ENCODE results near the gene MAMLD1. TPM values are rescaled to one million over a fixed set of nuclear protein-coding genes. Genes with fewer than 3 reads are reported as not detected.

MAMLD1 gene
- total and polyA plus RNA-seq, 9 of the 15 experiments (the other 6 are each of a cell fraction or from before 2014, with no cell fraction given) = 0.12 to 0.18 TPM; not detected in 7

GRCh38 chrX:150533863-150534262 is 170.7 kb downstream of the MAMLD1 start:
- ChIA-PET CTCF (ENCODE audit: low intra/inter-chr PET ratio) (no interaction called here), POLR2A (no interaction called here)
- H3K4me3 ChIP-seq = no peak overlapping the region
- DNase-seq (ENCODE audit: extremely low read depth in 1 of 4, low spot score in 3 of 4) = peak; percentile 22 to 49 (median 30)
- no peaks in the 10 kb centered on the region; a peak in 2 of 5 replicates for H3K4me1 ChIP-seq (replicated peaks in 1 of 2; ENCODE audit: control insufficient read depth in 2 of 2, insufficient read depth in 2 of 2, low read length in 2 of 2)
- no peak overlapping the region for H3K27ac ChIP-seq (ENCODE audit: extremely low read depth, low read depth, low read length)
- H3K9ac ChIP-seq (ENCODE audit: insufficient read depth in 1 of 2, low read depth in 2 of 2, low read length in 2 of 2) = no peak overlapping the region
- no peaks in the 10 kb centered on the region for H4K20me1 ChIP-seq (replicated peaks; ENCODE audit: control insufficient read depth, insufficient read depth, low read length)
- H3K9me1 ChIP-seq (ENCODE audit: control insufficient read depth, insufficient read depth, low read length) = no peaks in the 10 kb centered on the region
- no peak overlapping the region for H2AFZ ChIP-seq (ENCODE audit: low read depth, low read length)
- no peaks in the 10 kb centered on the region for H3K79me2 ChIP-seq (ENCODE audit: control insufficient read depth, insufficient read depth, low read length)
- H3K27me3 ChIP-seq (ENCODE audit: control insufficient read depth in 2 of 2, insufficient read depth in 2 of 2, low read length in 2 of 2) = no peaks in the 10 kb centered on the region; a peak in 1 of 5 replicates
- no peak for FAIRE-seq
- H3K36me3 ChIP-seq (ENCODE audit: control insufficient read depth, insufficient read depth, low read length) = no peaks in the 10 kb centered on the region
- ATAC-seq = peak; percentile 78
- no peak overlapping the region for H3K4me2 ChIP-seq (ENCODE audit: insufficient read depth, low read length)
- intact Hi-C loops (cut with micrococcal nuclease) (no loop called here), in situ Hi-C loops (cut with MboI) (no loop called here)
- BruUV-seq (replicated peaks) = no TSS peak
- 3% methylated on average over 3 of the region's 3 CpGs for WGBS (ENCODE audit: insufficient coverage, low coverage, missing lambda C conversion rate)
- no peaks in the 10 kb centered on the region for H3K9me3 ChIP-seq (replicated peaks; ENCODE audit: control insufficient read depth, insufficient read depth, low read depth, low read length)
- TF ChIP-seq ATF7 (IDR thresholded peaks at IDR 0.05) (peak; percentile 22; the same call in 1 of the 2 replicates), SPI1 (IDR thresholded peaks at IDR 0.05; ENCODE audit: borderline replicate concordance, low read depth, low read length) (peak; percentile 91), CBFA2T2 (conservative IDR thresholded peaks at IDR 0.05) (peak; percentile 51), JUN (IDR thresholded peaks at IDR 0.05; ENCODE audit: borderline replicate concordance, low read depth, low read length) (peak; percentile 64; the same call in 1 of the 2 replicates), JUN (CRISPR knock-in tag; IDR thresholded peaks at IDR 0.05; ENCODE audit: borderline replicate concordance) (no peak), HDAC2 (IDR thresholded peaks at IDR 0.05) (peak; percentile 53; the same call in 1 of the 2 replicates), SMARCA4 (IDR thresholded peaks at IDR 0.05) (peak; percentile 68), ZNF655 (CRISPR knock-in tag; IDR thresholded peaks at IDR 0.05) (no peak), ZNF217 (CRISPR knock-in tag; IDR thresholded peaks at IDR 0.05) (no peak), TAL1 (IDR thresholded peaks at IDR 0.05) (peak; percentile 46; the same call in 1 of the 2 replicates), TRIM24 (IDR thresholded peaks at IDR 0.05) (peak; percentile 81 to 86), ZBED1 (IDR thresholded peaks at IDR 0.05) (no peak), BCOR (IDR thresholded peaks at IDR 0.05) (peak; percentile 87), CBFA2T3 (IDR thresholded peaks at IDR 0.05) (peak; percentile 81), JUND (IDR thresholded peaks at IDR 0.05; ENCODE audit: borderline replicate concordance, low read depth, low read length) (peak; percentile 74), JUND (tag; IDR thresholded peaks at IDR 0.05; ENCODE audit: borderline replicate concordance, low read depth, low read length) (peak; percentile 68; the same call in 1 of the 3 replicates), ZNF316 (IDR thresholded peaks at IDR 0.05) (peak; percentile 76), SMARCE1 (IDR thresholded peaks at IDR 0.05) (peak; percentile 72), RBM25 (IDR thresholded peaks at IDR 0.05; ENCODE audit: low read depth, low read length, severe bottlenecking) (peak; percentile 59), DPF2 (IDR thresholded peaks at IDR 0.05) (peak; percentile 74), HSF4 (CRISPR knock-in tag; IDR thresholded peaks at IDR 0.05; ENCODE audit: borderline replicate concordance) (no peak), ZNF354B (CRISPR knock-in tag; IDR thresholded peaks at IDR 0.05) (no peak), NCOR1 (IDR thresholded peaks at IDR 0.05) (peak; percentile 65), TCF3 (CRISPR knock-in tag; IDR thresholded peaks at IDR 0.05) (peak; percentile 55), SRSF9 (IDR thresholded peaks at IDR 0.05; ENCODE audit: borderline replicate concordance, low read depth, low read length) (no peak), ZEB2 (IDR thresholded peaks at IDR 0.05) (peak; percentile 71; the same call in 1 of the 2 replicates), MAFG (tag; conservative IDR thresholded peaks at IDR 0.05) (0 out of 2 replicates have a peak, but pooled peaks have one; percentile 20), RCOR1 (IDR thresholded peaks at IDR 0.05; ENCODE audit: borderline replicate concordance in 1 of 2, low read depth in 2 of 2, low read length in 2 of 2) (0 out of 4 replicates have a peak, but pooled peaks of 1 of the 2 experiments have one; percentile 35), NFE2 (IDR thresholded peaks at IDR 0.05; ENCODE audit: low read depth) (peak; percentile 79), RFX5 (IDR thresholded peaks at IDR 0.05; ENCODE audit: low read depth, low read length) (peak; percentile 30; the same call in 1 of the 2 replicates)

All from K562 (cell line).